HEK293T (cell line): ENCODE measurements around the gene ANKRD44.

Source experiments
- ARNT ChIP-seq: fragments of 450-650 bp; IDR thresholded peaks from 2 replicates; pipeline ENCODE4 v1.6.1; 2017; ENCODE audit warnings: mild to moderate bottlenecking
- BHLHE40 ChIP-seq: fragments of 450-650 bp; IDR thresholded peaks from 2 replicates; pipeline ENCODE4 v1.6.1; 2016; ENCODE audit warnings: mild to moderate bottlenecking, moderate library complexity, borderline replicate concordance
- FOXA1 ChIP-seq: fragments of 450-650 bp; IDR thresholded peaks from 2 replicates; pipeline ENCODE4 v1.6.1; 2016; ENCODE audit warnings: mild to moderate bottlenecking
- FOXM1 ChIP-seq: fragments of 450-650 bp; IDR thresholded peaks from 2 replicates; pipeline ENCODE4 v1.6.1; 2017; ENCODE audit warnings: mild to moderate bottlenecking, borderline replicate concordance
- NFRKB ChIP-seq: fragments of 450-650 bp; IDR thresholded peaks from 2 replicates; pipeline ENCODE4 v1.6.1; 2016; ENCODE audit warnings: mild to moderate bottlenecking, moderate library complexity

DNA sequence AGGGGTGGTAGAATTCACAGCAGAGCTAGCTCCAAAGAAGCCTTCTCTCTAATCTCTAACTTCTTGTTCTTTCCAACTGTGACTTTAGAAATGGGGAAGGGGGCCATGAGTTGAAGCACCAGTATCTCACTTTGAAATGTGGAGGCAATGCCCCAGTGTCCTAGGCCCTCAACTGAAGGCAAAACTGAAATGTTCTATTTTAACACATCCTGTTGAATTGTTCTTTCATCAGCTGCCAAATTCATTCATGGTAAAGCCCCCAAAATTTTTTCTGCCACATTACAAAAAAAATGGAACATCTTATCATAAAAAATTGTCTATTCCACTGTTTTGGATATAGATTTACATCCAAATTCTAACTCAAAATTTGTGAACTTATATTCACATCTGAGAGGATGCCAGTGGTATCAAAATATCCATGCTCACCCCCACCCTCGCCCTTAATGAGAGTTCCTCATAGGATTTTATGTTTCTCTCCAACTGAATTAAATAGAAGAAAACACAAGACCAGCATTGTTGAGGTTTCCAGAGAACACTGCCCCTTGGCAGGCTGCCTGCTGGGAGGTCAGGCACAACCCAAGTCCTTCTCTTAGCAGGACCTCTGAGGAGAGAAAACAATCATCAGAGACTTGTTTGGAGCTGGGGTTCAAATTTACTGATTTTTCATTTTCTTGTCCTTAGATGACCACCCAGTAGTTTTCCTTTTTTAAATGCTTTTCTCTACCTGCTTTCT lies 236.7 kb downstream of the ANKRD44 start:
- no peak for TF ChIP-seq ARNT
- TF ChIP-seq FOXA1: no peak
- no peak for TF ChIP-seq BHLHE40
- no peak for TF ChIP-seq NFRKB
- TF ChIP-seq FOXM1: no peak
